Peyer's patch (tissue), 4 donors: ENCODE results near the gene SNX33.

ENCODE experiments used
- POLR2A ChIP-seq, 2 donors: fragments of 450-650 bp; IDR thresholded peaks; one replicate each; pipeline ENCODE4 v1.5.1; 2017; ENCODE audit warnings: antibody characterized with exemption in 2 of 2, mild to moderate bottlenecking in 2 of 2, moderate library complexity in 2 of 2
- TF ChIP-seq, protein P1 (sequence below), 6 experiments: fragments of 450-650 bp in 4 of 6; fragments of 200-600 bp in 2 of 6; sonication (generic) in 1 of 6; IDR thresholded peaks; one replicate each; pipeline ENCODE4 v1.5.1; 2017 to 2019; ENCODE audit warnings: antibody characterized with exemption in 6 of 6, mild to moderate bottlenecking in 3 of 6, moderate library complexity in 1 of 6

DNA sequence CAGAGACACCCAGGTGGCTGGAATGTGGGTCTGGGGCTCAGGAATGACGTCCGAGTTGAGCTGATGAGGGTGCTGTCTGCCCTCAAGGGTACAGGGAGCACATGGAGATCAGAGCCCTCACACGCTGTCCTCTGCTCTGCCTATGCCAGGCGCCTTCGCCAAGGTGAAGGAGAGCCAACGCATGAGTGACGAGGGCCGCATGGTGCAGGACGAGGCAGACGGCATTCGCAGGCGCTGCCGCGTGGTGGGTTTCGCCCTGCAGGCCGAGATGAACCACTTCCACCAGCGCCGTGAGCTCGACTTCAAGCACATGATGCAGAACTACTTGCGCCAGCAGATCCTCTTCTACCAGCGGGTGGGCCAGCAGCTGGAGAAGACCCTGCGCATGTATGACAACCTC lies 9.1 kb downstream of the SNX33 start:
- TF ChIP-seq, protein P1, sequence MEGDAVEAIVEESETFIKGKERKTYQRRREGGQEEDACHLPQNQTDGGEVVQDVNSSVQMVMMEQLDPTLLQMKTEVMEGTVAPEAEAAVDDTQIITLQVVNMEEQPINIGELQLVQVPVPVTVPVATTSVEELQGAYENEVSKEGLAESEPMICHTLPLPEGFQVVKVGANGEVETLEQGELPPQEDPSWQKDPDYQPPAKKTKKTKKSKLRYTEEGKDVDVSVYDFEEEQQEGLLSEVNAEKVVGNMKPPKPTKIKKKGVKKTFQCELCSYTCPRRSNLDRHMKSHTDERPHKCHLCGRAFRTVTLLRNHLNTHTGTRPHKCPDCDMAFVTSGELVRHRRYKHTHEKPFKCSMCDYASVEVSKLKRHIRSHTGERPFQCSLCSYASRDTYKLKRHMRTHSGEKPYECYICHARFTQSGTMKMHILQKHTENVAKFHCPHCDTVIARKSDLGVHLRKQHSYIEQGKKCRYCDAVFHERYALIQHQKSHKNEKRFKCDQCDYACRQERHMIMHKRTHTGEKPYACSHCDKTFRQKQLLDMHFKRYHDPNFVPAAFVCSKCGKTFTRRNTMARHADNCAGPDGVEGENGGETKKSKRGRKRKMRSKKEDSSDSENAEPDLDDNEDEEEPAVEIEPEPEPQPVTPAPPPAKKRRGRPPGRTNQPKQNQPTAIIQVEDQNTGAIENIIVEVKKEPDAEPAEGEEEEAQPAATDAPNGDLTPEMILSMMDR (IDR thresholded peaks at IDR 0.05): no peak
- no peak for TF ChIP-seq POLR2A (IDR thresholded peaks at IDR 0.05)
